HG02938 (cell line): ENCODE measurements around the gene GPR32.
"Not testable (repeated sequence)": the region's sequence is repeated elsewhere in the genome, so short reads cannot be mapped to it uniquely, and the experiment has no call there.

Source experiments
- ATAC-seq: cut with Tn5 transposase; IDR thresholded peaks from one replicate; pipeline ENCODE4 v1.9.1; 2021; ENCODE audit warnings: mild to moderate bottlenecking, moderate library complexity; ENCODE audit not compliant: unreplicated experiment

The GPR32 gene

DNA sequence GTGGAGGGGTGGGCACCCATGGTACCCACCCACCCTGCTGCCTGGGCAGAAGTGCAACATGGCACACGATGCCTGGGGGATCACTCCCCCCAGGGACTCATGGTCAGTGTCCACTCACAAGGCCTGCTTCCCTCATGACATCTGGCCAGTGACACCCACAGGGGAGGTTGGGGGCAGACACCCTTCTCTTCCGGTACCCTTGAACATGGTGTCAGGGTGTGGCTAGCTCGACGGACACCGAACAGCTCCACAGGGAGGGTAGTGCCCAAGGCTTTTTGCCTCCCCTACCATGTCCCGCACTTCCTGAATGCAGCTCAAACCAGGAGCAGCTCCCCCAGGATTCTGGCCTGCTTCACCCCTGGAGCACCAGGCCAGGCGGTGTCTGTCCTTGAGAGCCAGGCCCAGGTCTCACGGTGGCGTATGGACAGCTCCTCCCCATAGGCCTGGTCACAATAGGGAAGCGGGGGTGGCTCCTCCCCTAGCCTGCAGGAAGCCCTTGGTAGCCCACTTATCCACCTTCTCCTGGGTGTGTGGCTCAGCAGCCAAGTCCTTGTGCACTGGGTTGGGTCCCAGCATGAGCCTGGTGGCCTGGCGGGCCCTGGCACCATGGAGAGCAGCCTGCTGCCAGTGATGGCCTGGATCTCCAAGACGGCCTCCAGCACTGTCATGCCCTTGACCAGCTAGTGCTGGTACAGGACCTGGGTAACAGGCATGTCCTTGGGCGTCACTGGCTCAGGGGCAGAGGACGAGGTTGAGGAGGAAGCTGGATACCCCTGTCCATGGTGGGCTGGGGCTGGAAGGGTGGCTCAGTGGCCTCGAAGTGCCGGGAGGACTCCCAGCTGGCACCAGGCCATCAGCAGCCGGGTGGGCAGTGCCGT, 27.8 kb downstream of the GPR32 start:
- ATAC-seq: no peak

DNA sequence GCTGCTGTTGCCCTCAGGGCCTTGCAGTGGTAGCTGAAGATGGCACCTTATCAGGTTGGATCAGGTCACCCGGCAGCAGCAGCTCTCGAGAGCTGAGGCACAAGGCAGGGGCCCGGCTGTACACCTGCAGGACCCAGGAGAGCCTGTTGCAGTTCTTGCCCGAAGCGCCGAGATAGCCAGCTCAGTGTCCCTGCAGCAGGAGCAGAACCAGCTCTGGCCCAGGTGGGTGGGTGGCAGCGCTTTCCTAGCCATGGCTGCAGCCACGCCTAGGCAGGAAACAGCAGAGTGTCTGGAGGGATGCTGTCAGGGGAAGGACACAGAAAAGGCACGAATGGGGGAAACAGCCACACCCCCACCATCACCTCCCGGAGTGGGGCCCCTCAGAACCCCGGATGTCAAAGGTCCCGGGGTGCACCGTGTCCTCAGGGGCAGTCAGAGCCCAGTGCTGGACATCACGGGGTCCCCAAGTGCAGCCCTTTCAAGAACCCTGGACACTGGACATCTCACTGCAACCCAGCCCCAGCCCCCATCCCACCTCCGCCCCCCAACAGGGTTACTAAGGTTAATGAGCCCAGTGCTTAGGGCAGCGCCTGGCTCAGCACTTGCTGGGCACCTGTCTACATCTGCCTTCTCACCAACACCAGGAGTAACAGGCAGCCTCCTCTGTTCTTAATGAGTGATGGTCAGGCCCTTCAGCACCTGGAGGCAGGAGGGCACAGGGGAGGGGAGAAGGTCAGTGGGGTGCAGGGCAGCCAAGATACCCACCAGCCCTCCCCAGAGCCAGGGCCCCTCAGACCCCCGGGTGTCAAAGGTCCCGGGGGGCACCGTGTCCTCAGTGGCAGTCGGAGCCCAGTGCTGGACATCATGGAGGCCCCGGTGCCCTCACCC, 28.6 kb downstream of the GPR32 start:
- ATAC-seq: no peak

DNA sequence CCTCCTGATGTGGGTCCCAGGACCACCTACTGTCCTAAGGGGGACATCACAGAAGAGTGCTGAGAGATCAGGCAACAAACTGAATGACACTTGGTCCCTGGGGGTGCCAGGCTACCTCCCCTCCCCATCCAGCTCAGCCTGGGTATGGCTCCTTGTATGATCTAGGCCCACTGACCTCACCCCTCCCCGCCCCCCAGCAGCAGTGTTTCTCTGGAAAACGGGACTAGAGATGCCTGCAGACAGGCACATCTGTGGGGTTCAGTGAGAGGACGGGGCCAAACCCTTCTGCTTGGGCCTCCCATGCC, 29.2 kb downstream of the GPR32 start:
- ATAC-seq: no peak

DNA sequence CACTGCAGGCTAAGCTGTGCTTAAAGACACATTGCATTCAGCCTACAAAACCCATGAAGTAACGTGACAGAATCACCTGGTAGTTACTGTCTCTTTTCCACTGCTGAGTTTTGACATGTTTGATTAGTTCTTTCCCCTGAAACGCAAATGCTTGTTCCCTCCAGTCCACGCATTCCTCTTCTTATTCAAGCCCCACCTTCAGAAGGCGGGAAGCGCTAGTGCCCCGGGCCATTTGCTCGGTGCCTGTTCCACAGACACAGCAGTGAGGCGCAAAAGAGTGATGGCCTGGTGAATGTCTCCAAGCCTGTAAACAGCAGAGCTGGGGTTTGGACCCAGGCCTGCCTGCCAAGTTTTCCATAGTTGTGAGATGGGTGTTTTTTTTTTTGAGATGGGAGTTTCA, 30.8 kb downstream of the GPR32 start:
- no peak for ATAC-seq

DNA sequence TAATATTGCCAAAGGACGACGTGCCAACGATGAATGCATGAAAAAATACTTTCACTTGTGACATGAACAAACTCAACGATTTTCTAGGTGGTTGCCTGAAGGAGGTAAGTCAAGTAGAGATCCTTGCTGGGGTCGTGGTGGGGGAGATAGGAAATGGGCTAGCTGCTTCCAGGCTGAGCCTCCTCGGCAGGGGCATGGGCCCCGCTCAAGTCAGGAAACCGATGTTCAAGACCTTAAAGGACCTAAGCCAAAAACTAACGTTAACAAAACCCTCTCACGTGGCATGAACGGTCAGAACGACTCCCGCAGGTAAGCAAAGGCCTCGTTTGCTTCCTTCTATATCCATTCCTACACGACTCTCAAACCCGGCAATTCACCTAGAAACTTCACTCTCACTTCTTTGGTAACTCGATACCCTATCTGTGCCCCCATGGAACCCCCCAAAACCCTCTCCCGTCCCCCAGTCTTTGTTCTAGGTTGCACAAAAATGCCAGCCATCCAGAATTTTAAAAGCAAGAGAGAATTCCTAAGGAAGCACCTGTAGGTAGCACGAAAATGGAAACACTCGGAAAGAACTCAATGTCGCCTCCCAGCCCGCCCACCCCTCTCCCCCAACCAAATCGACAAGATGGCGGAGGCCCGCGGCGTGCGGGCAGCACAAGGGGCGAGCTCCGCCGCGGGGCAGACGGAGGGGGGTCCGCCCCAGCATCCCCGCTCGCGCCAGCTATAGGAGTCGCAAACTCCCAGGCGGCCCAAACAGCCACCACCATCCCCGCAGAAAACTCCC, 33.6 kb downstream of the GPR32 start:
- peak; percentile 11 for ATAC-seq

DNA sequence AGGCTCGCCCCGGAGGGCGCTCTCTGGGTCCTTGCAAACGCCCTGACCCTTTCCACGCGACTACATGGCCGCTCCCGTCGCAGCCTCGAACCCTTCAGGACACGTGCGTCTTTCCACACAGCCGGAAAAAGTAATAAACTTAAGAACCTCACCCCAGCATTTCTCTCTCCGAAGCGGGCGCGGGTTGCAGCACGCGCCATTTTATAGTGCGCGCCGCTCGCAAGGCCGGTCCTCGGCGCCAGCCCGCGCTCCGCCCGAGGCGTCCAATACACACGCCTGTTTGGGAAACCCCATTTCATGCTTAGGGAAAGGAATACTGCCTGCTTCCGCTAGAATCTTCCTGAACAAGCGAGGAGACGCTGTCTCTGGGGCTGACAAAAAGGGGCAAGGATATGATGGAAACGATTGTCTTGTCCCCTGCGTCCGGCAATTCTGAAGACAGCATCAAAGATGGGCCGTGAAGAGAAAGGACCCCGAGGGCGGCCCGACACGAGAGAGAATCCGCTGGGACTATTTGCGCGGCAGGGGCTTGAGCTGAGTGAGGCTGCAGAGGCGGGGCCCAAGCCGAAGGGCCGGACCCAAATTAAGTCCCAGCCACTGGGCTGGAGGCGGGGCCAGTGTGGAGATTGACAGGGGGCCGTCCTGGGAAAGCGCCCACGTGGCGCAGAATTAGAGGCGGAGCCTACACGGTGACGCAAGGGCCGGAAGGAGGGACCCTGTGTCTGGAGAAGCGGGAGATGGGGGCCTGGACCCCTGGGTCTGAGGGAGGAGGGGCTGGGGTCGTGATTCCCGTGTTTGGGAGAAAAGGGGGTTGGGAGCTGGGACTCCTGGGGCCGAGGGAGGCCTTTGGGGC, 34.4 kb downstream of the GPR32 start:
- peak; percentile 85 for ATAC-seq

DNA sequence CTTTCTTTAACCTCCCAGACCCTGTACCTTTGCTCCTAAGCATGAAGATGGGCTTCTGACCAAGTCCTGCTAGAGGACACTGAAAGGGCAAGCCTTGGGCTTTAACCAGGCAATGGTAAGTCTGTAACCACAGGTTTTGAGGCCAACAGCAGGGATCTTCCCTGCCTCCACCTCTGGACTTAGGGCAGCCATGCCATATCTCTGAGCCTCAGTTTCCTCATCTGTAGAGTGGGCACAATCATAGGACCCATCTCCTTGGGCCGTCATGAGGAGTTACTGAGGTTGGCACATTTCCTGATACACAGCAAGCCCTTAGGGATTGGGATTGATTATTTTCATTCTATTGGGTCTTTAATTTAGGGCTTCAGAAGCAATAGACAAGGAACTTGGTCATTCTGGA, 38.6 kb downstream of the GPR32 start:
- ATAC-seq: no peak

DNA sequence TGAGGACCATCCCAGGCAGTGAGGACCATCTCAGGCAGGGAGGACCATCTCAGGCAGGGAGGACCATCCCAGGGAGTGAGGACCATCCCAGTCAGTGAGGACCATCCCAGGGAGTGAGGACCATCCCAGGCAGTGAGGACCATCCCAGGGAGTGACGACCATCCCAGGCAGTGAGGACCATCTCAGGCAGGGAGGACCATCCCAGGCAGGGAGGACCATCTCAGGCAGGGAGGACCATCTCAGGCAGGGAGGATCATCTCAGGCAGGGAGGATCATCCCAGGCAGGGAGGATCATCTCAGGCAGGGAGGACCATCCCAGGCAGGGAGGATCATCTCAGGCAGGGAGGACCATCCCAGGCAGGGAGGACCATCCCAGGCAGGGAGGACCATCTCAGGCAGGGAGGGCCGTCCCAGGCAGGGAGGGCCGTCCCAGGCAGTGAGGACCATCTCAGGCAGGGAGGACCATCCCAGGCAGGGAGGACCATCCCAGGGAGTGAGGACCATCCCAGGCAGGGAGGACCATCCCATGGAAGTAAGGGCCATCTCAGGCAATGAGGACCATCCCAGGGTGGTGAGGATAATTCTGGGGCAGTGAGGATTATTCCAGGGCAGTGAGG, 41.5 kb downstream of the GPR32 start:
- not testable (repeated sequence) for ATAC-seq

DNA sequence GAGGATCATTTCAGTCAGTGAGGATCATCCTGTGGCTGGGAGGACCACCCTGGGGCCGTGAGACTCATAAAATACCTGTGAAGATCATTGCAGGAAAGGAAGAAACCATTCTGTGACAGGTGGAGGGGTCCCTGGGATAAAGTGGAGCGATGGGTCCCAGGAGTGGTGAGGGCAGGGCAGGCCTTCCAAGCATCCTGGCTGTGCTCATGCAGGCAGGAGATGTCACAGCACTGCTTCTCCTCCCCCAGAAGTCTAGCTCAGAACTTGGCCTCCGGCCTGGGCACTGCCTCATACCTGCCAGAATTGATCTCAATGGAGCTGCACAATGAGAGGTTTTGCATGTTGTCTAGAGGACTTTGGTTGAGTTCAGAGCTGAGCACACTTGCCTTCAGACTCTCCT, 42.2 kb downstream of the GPR32 start:
- ATAC-seq: no peak

DNA sequence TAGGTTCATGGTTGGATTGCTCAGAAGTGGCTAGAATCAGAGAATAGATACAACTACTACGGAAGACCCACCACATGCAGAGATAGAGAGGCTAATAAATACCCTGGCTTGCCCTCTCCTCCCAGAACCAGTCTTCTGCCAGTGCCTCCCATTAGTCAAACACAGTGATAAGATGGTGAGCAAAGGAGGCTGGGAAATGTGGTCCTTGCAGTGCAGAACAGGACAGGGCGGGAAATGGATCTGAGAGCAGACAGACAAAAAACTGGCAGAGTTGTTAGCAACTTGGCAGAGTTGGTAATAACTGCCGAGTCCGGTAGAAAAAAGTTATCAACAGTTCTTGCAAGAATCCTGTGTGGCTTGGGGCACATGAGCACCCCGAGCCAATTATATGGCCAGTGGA, 44.6 kb downstream of the GPR32 start:
- ATAC-seq: no peak

DNA sequence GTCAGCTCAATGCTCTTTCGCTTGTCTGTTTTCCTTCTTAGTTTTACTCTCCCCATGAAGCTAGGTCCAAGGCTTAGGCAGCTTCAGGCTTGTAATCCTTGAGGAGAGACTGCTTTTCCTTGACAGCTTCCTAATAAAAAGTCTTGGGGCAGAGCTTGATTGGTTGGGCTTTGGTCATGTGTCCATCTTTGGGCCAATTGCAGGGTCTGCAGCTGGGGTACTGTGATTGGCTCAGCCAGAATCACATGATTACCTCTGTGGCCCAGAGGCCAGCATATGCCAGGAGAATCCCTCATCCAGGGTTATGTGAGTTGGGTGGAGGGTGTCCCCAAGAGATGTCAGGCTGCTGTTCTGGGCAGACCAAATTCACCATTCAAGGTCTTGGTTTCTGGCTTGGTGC, 45.2 kb downstream of the GPR32 start:
- no peak for ATAC-seq

DNA sequence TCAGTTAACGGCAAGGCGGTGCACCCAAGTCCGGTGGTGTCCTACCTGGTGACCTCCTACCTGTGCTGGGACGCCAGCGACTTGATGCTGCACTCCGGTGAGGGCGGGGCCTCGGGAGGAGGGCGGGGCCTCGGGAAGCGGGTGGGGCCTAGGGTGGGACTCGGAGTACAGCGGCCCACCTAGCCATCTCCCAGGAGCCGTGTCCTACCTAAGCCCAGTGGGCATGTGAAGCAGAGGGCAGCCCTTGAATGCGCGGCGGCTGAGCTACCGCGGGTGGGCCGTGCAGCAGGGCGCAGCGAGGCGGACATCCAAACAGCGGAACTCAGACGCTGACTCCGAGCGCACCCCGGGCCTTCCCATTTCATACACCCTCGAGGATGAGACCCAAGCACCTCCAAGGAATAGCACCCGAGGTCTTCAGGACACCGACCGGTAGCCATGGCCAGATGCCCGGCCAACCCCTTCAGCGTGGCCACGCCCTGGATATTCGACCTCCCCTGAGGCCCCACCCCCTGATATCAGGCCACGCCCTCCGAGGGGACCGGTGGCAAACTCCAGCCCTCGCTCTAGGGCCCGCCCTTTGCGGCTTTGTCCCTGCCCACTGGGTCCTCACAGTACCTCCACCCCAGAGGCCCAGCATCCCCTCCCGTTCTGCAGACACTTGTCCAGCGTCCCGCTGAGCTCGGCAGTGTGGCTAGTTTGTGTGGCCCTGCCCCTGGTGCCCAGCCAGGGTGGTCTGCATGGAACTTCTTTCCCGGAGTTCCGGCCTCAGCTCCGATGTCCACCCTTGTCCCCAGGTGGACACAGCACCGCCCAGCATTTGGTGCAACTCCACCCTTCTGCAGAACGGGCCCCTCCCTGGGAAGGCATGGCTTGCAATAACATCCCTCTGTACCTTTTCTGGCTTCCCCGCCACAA, 47.9 kb downstream of the GPR32 start:
- peak; percentile 47 for ATAC-seq

DNA sequence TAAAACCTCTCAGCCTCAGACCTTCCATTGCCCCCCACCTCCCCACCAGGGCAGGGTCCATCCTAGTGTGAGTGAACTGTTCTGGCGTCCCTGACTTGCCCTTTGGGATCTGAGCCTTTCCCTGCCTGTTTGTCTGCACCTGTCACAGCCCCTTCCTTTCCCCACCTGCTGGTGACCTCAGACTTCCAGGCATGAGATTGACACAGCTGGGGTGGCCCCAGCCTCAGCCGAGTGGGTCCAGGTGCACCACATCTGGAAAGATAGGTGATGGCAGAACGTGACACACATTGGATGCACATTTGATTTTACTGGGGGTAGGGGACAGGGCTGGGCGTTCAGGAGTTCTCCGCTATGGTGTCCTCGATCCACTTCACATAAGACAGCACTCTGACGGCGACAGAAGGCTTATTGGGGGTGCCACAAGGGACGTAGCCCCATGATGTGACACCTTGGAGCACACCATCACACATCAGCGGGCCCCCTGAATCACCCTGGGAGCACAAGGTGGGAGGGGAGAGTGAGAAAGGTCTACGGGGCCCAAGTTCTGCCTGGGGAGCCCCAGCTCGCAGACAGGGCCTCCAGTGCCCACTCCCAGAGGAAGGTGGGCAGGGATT, 48.7 kb downstream of the GPR32 start:
- ATAC-seq: no peak

DNA sequence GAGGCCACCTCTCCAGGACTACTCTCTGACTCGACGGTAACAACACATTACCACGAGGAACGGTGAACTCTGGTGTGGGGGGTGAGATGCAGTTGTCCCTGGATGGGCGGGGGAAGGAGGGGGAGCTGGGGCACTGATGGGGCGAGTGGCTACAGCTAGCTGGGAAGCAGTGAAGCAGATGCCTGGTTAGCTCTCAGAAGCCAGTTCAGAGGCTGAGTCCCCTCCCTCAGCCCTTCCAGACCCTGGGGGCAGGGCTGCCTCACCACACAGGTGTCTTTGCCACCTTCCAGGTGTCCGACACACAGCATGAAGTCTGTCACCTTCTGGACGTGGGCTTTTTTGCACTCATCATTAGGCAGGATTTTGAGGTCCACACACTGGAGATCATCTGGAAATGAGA, 49.4 kb downstream of the GPR32 start:
- no peak for ATAC-seq

DNA sequence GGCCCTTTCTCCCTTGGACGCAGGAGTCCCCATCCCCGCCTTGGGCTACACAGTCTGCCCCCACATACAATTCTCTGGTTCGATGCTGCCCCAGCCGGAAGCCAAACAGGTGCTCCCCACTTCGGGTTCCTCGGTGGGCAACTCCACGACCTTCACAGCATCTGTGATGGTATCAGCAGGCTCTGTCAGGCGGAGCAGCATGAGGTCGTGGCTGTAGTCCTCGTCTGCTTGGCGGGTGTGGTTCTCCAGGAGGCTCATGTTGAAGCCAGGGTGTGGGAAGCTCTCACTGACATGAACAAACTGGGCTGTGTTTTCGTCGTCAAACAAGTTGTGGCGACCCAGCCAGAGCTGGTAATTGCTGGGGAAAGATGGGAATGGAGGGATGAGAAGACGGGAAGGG, 49.8 kb downstream of the GPR32 start:
- ATAC-seq: no peak

DNA sequence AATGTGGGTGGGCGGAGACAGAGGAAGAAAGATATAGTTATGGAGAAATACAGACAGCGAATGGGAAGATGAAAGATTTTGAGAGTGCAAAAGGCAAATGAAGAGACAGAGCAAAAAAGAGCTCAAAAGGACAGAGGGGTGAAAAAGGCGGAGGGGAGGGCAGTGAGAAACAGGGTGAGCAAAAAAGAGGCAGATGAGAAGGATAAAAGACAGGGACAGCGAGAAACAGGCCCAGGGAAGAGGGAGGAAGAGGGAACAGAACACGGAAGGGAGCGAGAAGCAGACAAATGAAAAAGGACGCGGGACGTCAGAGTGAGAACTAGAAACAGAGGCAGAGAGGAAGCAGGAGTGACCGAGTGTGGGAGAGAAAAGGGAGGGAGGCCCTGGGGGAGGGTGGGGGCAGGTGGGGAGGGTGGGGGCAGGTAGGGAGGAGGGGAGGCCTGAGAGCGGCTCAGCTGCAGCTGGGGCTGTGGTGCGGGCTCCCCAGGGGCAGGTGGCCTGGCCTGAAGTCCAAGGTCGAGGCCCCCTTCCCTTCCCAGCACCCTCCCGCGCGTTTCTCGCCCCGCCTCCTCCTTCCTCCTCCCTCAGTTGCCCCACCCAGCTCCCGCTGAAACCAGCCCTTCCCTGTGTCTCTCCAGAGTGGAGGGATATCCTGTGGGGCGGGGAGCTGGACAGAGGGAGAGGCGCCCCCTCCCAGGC, 50.4 kb downstream of the GPR32 start:
- ATAC-seq: no peak

DNA sequence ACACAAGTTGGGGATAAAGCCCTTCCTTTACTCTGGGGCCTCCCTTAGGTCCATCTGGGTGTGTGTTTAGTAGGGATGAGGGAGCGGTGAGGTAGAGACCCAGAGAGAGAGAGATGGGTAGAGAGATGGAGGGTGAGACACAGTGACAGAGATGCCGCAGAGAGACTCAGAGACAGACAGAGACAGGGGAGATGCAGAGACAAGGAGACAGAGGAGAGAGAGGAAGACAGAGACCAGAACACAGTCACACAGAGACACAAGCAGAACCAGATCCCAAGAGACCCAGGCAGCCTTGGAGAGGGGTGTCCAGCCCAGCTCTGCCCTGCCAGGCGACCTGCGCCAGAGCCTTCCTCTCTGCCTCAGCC, 51.0 kb downstream of the GPR32 start:
- ATAC-seq: no peak
